DOHH2 (cell line): ENCODE data around the gene UBR1.

Source experiments
- H3F3A ChIP-seq: fragments of 200-600 bp; sonication (generic), shearing (Covaris generic); 2 replicates; pipeline ENCODE4 v1.6.0; 2016; ENCODE audit warnings: antibody characterized with exemption, mild to moderate bottlenecking; ENCODE audit not compliant: control insufficient read depth, insufficient read depth
- H3K27ac ChIP-seq: fragments of 200-600 bp; sonication (generic); 2 replicates; pipeline ENCODE4 v1.5.1; 2014; ENCODE audit warnings: low read depth, mild to moderate bottlenecking, low read length, moderate library complexity
- H3K27me3 ChIP-seq: fragments of 200-600 bp; sonication (generic); 2 replicates; pipeline ENCODE4 v1.6.1; 2014; ENCODE audit warnings: mild to moderate bottlenecking, low read length, mixed read lengths; ENCODE audit not compliant: control insufficient read depth
- H3K36me3 ChIP-seq: fragments of 200-600 bp; sonication (generic); 2 replicates; pipeline ENCODE4 v1.6.1; 2014; ENCODE audit warnings: mild to moderate bottlenecking, low read length, moderate library complexity, mixed read lengths; ENCODE audit not compliant: control insufficient read depth
- H3K4me1 ChIP-seq: fragments of 200-600 bp; sonication (generic); 2 replicates; pipeline ENCODE4 v1.6.1; 2014; ENCODE audit warnings: mild to moderate bottlenecking, low read length, mixed read lengths; ENCODE audit not compliant: control insufficient read depth
- H3K4me2 ChIP-seq: fragments of 200-600 bp; sonication (generic); 2 replicates; pipeline ENCODE4 v1.6.0; 2014; ENCODE audit warnings: mild to moderate bottlenecking, low read length, moderate library complexity
- H3K4me3 ChIP-seq: fragments of 200-600 bp; sonication (generic); 2 replicates; pipeline ENCODE4 v1.5.1; 2014; ENCODE audit warnings: mild to moderate bottlenecking, low read length, mixed read lengths
- H3K79me2 ChIP-seq: fragments of 200-600 bp; sonication (generic); 2 replicates; pipeline ENCODE4 v1.6.1; 2014; ENCODE audit warnings: mild to moderate bottlenecking, low read length, mixed read lengths; ENCODE audit not compliant: control insufficient read depth
- H3K9me2 ChIP-seq: fragments of 200-600 bp; sonication (generic); replicated peaks from 2 replicates; pipeline ENCODE4 v1.6.1; 2014; ENCODE audit warnings: mild to moderate bottlenecking, low read length, mixed read lengths; ENCODE audit not compliant: control insufficient read depth
- H3K9me3 ChIP-seq: fragments of 200-600 bp; sonication (generic); 2 replicates; pipeline ENCODE4 v1.6.1; 2014; ENCODE audit warnings: antibody characterized with exemption, low read length, mixed read lengths; ENCODE audit not compliant: control insufficient read depth, insufficient read depth
- H4K20me1 ChIP-seq: fragments of 200-600 bp; sonication (generic); 2 replicates; pipeline ENCODE4 v1.6.0; 2014; ENCODE audit warnings: low read depth, mild to moderate bottlenecking, antibody characterized with exemption, low read length, moderate library complexity; ENCODE audit not compliant: control insufficient read depth, insufficient read depth
- EZH2phosphoT487 ChIP-seq: fragments of 200-600 bp; sonication (generic); IDR thresholded peaks from 2 replicates; pipeline ENCODE4 v1.6.1; 2017; ENCODE audit warnings: borderline replicate concordance, mild to moderate bottlenecking, antibody characterized with exemption, low read length, moderate library complexity, mixed read lengths
- TF ChIP-seq, protein P1 (sequence below): fragments of 200-600 bp; sonication (generic); IDR thresholded peaks from one replicate; pipeline ENCODE4 v1.5.1; 2014; ENCODE audit warnings: antibody characterized with exemption, mild to moderate bottlenecking, low read depth, low read length; ENCODE audit not compliant: poor library complexity, severe bottlenecking

UBR1 gene

GRCh38 chr15:43118829-43119228 lies 13.0 kb upstream of the UBR1 start:
- H3K36me3 ChIP-seq, result no peaks in the 10 kb centered on the region
- TF ChIP-seq EZH2phosphoT487, result no peak
- TF ChIP-seq, protein P1, sequence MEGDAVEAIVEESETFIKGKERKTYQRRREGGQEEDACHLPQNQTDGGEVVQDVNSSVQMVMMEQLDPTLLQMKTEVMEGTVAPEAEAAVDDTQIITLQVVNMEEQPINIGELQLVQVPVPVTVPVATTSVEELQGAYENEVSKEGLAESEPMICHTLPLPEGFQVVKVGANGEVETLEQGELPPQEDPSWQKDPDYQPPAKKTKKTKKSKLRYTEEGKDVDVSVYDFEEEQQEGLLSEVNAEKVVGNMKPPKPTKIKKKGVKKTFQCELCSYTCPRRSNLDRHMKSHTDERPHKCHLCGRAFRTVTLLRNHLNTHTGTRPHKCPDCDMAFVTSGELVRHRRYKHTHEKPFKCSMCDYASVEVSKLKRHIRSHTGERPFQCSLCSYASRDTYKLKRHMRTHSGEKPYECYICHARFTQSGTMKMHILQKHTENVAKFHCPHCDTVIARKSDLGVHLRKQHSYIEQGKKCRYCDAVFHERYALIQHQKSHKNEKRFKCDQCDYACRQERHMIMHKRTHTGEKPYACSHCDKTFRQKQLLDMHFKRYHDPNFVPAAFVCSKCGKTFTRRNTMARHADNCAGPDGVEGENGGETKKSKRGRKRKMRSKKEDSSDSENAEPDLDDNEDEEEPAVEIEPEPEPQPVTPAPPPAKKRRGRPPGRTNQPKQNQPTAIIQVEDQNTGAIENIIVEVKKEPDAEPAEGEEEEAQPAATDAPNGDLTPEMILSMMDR, result no peak
- H3K4me1 ChIP-seq, result peaks cover 25% of the 10 kb centered on the region
- H3K9me2 ChIP-seq, result no peaks in the 10 kb centered on the region
- no peak overlapping the region for H3K4me3 ChIP-seq
- no peak overlapping the region for H3K4me2 ChIP-seq
- no peaks in the 10 kb centered on the region for H3K9me3 ChIP-seq
- no peaks in the 10 kb centered on the region for H3K79me2 ChIP-seq
- H3F3A ChIP-seq, result peaks cover 7% of the 10 kb centered on the region
- no peaks in the 10 kb centered on the region for H4K20me1 ChIP-seq
- H3K27me3 ChIP-seq, result peaks cover 13% of the 10 kb centered on the region
- H3K27ac ChIP-seq, result no peak overlapping the region

DNA sequence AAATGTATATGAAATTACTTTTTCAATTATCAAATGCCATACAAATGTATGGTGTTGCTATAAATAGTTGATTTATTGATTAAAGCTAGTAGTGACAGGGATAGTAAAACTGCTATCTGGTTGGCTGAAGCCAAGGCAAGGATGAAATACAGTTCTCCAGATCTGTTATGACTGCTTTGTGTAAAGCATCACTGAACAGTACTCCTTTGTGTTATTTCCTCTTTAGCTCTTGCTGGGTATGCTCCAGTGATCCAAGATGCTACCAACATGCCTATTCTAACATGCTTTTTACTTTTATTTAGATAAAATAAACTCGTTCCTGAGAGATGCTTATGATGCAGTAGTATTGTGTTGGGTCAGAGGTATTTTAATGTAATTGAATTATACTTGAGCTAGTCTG lies 12.4 kb upstream of the UBR1 start:
- Histone ChIP-seq H3K4me2 (no peak overlapping the region), H3K9me3 (no peaks in the 10 kb centered on the region)

DNA sequence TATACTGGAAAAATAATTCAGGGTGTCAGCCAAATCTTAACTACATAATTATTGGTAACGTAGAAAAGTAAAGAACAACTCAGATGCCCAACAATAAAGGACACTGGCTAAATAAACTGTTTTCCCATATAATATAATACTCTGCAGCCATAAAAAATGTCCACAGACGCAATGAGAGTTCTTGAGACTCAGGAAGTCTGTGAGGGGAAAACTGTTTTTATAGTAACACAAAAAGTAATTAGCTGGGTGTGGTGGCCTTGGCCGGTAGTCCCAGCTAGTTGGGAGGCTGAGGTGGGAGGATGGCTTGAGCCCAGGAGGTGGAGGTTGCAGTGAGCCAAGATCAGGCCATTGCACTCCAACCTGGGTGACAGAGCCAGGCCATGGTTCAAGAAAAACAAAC lies 5.5 kb upstream of the UBR1 start:
- no peak for TF ChIP-seq EZH2phosphoT487
- TF ChIP-seq, protein P1, result no peak
- Histone ChIP-seq H3K27me3 (no peaks in the 10 kb centered on the region), H3K36me3 (peaks cover under 1% of the 10 kb centered on the region; the same call in 1 of the 2 replicates), H4K20me1 (no peaks in the 10 kb centered on the region), H3K9me3 (no peaks in the 10 kb centered on the region), H3K4me1 (peaks cover 6% of the 10 kb centered on the region; the same call in 1 of the 2 replicates), H3K4me2 (no peak overlapping the region), H3K9me2 (no peaks in the 10 kb centered on the region), H3F3A (no peaks in the 10 kb centered on the region), H3K27ac (no peak overlapping the region), H3K79me2 (peaks cover 2% of the 10 kb centered on the region), H3K4me3 (no peak overlapping the region)

More for the DNA sequence above, 12.4 kb upstream of the UBR1 start:
- peaks cover 7% of the 10 kb centered on the region for H3F3A ChIP-seq
- H3K36me3 ChIP-seq, result no peaks in the 10 kb centered on the region
- no peaks in the 10 kb centered on the region for H3K9me2 ChIP-seq
- peaks cover 21% of the 10 kb centered on the region for H3K4me1 ChIP-seq
- no peaks in the 10 kb centered on the region for H4K20me1 ChIP-seq
- H3K27ac ChIP-seq, result no peak overlapping the region
- H3K79me2 ChIP-seq, result no peaks in the 10 kb centered on the region
- TF ChIP-seq EZH2phosphoT487, result no peak
- H3K4me3 ChIP-seq, result no peak overlapping the region
- peaks cover 13% of the 10 kb centered on the region for H3K27me3 ChIP-seq

DNA sequence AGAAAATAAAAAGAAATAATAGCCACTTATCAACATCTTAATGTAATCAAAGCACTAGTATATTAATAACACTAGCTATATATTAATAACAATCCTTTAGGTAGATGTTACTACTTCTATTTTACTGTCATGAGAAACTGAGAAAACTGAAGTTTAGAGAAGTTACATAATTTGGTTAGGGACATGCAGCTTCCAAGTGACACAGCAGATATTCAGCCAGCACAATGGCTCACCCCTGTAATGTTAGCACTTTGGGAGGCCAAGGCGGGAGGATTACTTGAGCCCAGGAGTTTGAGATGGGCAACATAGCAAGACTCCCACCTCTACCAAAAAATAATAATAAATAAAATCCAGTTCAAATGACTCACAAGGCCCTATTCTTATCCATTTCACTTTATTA lies 1.9 kb upstream of the UBR1 start:
- TF ChIP-seq, protein P1, result no peak
- TF ChIP-seq EZH2phosphoT487, result no peak
- Histone ChIP-seq H3K9me3 (no peaks in the 10 kb centered on the region), H4K20me1 (no peaks in the 10 kb centered on the region), H3K4me1 (peaks cover 20% of the 10 kb centered on the region), H3K4me2 (no peak overlapping the region), H3K4me3 (no peak overlapping the region), H3K79me2 (peaks cover 37% of the 10 kb centered on the region), H3K9me2 (no peaks in the 10 kb centered on the region), H3F3A (no peaks in the 10 kb centered on the region), H3K27me3 (no peaks in the 10 kb centered on the region), H3K36me3 (peaks cover 21% of the 10 kb centered on the region), H3K27ac (no peak overlapping the region)
